ENCODE data around the gene SPEF2.

DNA sequence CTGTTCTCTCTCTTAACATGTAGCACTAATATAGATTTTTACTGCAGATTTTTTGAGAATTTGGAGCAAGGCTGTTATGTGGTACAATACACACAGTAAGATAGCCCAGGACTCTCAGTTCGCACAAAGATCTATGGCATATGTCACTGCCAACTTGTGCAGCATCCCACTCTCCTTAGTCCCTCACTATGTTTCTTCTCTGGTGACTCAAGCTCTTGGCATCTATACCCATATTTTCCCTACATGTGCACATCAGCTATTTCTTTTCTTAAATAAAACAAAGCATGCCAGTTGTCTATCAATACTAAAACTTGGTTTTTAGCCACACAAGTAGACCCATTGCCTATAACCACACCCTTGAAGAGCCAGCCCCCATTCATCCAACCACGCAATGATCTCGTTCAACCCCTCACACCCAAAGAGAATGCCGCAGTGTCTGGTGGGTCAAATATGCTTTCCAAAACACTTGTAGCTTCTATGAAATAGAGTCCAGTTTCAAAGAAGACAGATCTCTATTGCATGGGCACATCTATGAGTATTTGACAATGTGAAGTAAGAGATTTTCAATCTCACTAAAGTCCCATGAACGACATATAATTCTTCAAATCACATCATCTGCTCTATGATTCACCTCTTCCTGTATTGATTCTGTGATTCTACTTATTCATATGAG lies 220.8 kb downstream of the SPEF2 start:
- TF ChIP-seq, protein P1, sequence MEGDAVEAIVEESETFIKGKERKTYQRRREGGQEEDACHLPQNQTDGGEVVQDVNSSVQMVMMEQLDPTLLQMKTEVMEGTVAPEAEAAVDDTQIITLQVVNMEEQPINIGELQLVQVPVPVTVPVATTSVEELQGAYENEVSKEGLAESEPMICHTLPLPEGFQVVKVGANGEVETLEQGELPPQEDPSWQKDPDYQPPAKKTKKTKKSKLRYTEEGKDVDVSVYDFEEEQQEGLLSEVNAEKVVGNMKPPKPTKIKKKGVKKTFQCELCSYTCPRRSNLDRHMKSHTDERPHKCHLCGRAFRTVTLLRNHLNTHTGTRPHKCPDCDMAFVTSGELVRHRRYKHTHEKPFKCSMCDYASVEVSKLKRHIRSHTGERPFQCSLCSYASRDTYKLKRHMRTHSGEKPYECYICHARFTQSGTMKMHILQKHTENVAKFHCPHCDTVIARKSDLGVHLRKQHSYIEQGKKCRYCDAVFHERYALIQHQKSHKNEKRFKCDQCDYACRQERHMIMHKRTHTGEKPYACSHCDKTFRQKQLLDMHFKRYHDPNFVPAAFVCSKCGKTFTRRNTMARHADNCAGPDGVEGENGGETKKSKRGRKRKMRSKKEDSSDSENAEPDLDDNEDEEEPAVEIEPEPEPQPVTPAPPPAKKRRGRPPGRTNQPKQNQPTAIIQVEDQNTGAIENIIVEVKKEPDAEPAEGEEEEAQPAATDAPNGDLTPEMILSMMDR (IDR thresholded peaks at IDR 0.05): no peak
- TF ChIP-seq SIN3A (IDR thresholded peaks at IDR 0.05; ENCODE audit: borderline replicate concordance, insufficient read depth, low read depth, low read length): no peak
